ENCODE measurements around the gene C19orf81.

The C19orf81 gene

DNA sequence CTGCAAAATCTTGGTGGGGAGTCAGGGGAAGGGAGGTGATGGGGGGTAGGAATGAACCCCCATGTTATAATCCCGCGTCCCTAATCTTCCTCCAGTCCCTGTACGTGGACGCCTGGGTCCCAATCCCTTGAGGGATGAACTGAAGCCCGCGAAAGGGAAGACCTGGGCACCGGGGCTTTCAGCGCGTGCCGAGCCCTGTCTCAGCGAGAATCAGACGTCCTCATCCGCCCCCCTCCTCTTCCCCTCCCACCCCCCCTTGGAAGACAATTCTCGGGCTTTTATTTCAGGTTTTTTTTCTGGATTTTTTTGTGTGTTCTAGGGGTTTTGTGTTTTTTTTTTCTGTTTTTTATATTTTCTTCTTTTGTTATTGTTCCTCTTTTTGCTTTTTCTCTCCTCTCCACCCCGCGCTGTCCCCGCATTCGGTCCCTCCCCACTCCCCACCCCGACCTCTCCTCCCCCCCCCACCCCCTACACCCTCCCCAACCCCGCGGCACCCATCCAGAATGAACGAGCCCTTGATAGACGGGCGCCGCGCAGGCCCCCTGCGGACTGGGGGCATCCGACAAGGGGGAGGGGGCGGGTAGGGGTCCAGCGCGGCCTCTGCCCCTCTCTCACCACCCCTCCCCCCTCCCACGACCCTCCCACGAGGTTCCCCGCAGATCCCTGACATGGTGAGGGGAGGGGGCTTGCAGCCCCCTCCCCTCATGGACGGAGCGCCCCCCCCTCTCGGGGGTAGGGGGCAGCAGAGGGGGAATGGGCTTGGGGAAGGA lies 10.3 kb downstream of the C19orf81 start:
- no peak for DNase-seq

DNA sequence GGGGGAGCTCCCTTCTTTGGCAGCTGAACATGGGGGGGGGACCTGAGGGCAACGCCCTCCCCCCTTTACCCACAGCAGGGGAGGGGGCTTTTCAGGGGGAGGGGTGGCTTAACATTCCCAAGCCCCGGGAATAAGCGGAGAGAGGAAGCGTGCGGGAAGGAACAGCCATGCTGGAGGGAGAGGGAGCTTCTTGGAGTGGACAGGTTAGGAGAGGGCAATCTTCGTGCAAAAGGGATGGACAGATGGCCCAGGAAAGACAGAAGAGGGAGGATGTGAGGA lies 10.8 kb downstream of the C19orf81 start:
- no peak for DNase-seq

DNA sequence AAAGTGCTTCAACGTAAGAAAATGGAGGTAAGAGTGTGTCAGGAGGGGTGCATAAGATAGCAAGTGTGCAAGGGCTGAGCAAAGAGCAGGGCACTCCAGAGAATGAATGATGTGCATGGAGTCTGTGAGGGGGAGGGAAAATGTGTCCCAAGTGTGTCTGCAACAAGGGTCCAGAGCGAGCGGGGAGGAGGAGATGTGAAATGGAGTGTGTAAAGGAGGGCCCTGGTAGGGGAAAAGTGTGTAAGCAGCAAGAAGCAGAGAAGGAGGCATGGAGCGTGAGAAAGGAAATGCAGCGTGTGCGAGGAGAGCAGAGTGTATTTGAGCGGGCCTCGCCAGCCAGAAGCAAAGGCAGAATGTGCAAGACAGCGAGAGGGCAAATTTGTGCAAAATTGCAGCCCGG lies 11.8 kb downstream of the C19orf81 start:
- no peak for DNase-seq

DNA sequence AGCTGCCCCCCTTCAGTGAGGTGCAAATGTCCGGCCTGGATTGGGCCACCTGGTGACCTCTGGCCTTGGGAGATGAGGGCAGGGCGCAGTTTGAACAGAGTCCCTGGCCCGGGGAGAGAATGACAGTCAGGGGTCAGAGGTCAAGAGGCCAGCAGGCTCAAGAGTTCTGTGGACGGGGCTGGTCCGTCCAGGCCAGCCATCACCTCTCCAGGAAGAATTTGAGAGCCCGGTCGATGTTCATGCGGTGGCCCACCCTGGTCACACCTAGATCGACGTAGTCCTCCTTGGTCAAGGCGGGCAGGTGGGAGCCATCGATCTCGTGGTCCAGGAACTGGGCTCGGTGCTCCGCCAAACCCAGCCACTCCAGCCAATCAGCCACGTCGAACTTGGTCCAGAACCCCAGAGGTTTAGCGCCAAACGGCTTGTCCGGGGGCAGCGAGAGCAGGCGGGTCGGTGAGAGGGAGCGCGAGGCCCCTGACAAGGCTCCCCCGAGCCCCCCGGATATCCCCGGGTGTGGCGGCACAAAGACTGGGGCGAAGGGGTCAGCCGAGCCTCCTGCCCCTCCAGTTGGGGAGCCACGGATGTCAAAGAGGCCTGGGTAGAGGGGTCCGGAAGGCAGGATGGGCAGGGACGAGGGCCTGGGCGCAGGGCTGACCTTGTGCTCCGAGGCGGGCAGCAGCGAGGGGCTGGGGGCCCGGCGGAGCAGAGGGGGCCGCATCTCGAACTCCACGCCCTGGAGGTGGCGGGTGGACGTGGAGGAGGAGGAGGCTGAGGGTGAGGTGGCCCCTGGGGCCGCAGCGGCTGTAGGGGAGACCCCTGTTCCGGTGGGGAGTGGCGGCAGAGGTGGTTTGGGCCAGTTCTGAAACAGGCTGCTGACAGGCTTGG lies 12.8 kb downstream of the C19orf81 start:
- DNase-seq: no peak

DNA sequence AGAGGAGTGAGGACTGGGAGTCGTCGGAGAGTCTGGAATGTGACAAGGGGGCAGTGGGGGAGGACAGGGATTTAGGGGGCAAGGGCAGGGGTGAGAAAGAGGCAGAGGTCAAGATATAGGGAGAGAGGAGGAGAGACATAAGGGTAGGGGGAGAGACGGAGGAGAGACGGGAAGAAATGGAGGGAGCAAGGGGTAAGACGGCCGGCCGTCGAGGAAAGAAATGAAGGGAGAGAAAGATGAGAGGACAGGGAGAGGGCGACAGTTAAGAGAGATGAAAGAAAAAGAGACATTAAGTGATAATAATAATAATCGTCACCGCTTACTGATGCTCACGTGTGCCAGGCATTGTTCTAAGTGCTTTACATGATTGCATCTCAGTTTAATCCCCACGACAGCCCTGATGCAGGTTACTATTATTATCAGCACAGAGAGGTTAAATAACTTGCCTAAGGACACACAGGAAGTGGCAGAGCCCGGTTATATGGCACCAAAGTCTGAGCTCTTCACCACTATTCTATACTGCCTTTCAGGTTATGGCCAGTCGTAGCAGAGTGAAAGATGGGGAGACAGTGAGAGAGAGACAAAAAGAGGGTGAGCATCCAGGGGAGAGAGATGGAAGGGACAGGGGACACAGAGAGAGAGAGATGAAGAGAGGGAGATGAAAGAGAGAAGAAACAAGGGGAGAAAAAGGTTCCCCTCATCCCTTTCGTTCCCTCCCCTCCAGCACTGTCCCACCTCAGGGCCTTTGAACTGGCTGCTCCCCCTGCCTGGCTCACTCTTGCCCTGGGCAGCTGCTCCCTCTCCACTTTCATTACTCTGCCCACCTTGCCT lies 13.6 kb downstream of the C19orf81 start:
- DNase-seq: no peak

DNA sequence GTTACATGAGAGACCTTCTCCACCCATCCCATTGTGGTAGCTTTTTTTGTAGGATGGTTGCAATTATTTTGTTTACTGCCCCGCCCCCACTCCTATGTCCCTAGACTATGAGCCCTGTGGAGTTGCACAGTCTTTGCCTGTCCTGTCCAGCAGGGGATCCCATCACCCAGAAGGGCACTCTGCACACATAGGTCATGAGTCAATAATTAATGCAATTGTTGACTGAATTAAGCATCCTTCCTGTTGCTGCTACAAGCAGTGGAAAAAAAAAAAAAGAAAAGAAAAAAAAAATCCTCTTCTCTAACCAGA lies 14.2 kb downstream of the C19orf81 start:
- DNase-seq: no peak

DNA sequence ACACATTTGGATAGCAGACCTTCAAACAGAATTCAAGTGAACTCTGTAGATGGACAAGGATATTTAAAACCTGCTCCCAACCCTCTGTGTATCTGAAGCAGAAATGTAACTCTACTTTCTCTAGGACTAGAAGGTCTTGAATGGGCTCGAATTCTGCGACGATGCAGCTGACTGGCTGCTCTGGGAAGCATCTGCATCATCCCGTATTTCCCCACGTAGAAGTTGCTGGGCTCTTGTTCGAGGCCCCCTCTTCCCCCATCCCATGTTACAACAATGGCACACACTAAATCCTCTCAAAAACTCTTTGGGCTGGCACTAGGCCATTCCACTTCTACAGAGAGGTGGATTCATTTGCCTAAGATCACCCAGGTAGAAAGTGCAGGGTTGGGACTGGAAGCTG lies 15.0 kb downstream of the C19orf81 start:
- DNase-seq: no peak

DNA sequence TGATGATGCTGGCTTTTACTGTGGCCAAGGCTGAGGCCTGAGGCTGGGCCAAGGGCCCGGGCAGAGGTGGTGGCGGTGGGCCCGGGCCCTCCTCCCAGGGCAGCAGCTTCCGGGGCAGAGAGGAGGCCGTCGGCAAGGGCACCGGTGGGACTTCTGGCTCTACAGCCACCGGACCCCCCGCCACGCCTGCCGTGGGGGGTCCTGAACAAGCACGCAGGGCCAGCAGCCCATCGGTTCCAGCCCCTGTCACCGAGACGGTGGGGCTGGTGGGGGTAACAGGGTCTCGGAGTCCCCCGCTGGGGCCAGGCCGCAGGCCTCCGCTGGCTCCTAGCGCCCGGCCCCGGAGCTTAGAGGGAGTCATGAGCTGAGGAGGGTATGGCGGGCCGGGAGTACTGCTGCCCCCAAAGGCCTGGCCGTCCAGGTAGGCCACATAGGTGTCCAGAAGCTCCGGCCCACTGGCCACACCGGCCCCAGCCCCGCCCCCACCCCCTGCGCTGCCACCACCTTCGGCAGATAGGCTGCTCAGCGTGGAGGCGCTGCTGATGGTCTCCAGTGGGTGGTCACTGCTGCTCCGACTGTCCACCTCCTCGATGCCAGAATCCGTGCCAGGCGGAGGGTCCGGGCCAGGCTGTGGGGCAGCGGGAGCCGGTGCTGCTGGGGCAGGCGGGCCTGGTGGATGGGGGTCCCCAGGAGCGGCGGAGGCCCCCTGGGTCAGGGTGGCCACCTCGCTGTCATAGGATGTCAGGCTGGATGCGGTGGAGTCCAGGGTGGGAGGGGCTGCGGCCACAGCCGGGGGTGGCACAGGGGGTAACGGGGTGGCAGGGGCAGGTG lies 17.3 kb downstream of the C19orf81 start:
- no peak for DNase-seq

DNA sequence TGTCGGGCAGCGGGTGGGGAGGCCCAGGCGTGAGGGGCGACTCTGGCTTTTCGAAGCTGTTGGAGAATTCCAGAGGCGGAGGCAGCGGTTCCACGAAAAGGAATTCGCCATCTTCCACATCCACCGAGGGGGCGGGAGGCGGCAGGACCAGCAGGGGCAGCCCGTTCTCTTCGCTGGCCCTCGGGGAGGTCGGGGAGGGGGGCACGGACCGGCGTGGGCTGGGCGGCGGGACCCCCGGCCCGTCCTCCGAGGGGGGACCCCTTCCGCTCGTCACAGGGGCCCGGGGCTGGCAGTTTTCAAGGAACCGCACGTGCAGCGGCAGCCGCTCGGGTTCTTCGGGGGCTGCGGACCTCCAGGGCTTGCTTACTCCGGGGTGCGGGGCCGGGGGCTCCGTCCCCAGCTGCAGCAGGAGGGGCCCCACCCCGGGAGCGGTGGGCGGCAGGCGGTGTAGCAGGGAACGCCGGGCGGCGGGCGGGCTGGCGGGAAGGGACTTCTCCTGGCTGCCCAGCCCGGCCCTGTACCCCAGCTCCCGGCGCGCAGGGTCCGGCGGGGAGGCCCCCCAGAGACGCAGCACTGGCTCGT lies 18.0 kb downstream of the C19orf81 start:
- no peak for DNase-seq

DNA sequence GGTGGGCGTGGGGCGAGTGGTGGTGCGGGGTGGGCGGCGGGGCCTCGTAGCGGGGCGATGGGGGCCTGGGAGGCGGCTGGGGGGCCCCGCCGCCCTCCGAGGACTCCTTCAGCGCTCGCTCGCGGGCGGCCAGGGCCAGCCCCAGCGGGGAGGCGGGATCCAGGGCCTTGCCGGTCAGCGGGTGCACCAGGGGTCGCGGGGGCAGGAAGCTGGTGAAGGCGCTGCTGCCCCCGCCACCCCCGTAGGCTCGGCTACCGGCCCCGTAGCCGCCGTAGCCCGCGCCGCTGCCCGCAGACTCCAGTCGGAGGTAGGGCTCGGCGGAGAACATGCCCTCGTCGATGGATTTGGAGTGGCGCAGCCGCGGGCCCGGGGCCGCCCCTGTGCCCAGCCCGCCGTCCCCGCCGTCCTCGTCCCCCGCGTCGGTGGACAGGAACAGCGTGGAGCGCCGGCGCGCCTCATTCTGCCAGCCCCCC lies 18.6 kb downstream of the C19orf81 start:
- DNase-seq: no peak

DNA sequence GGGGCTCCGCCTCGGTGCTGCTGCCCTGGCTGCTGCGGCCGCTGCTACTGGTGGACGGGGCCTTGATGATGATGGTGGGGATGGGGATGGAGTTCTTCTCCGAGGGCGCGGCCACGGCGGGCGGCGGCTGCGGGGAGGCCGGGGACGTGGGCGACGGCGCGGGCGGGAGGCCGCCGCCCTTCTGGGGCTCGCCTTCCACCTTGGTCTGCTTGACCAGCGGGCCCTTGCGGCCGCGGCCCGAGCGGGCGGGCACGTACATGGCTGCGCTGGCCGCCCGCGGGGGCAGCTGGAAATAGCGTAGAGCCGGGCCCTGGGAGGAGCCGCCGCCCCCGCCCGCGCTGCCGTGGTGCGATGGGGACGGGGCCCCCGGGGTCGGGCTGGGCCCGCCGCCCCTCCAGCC lies 19.2 kb downstream of the C19orf81 start:
- no peak for DNase-seq

DNA sequence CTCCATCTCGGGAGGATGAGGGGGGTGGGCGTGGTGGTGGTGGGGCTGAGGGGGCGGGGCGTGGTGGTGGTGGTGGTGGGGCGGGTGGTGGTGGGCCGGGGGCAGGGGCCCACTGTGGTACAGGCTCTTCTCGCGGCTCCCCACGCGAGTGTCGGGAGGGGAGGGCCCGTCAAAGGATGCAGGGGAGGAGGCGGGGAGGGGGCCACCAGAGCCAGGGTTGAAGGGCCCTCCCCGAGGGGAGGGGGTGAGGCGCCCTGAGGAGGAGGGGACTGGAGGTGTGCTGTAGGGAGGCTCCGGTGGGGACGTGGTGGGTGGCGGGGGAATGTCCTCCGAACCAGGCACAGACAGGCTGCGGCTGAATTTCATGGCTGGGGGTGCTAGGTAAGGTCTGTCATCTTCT lies 19.6 kb downstream of the C19orf81 start:
- no peak for DNase-seq

DNA sequence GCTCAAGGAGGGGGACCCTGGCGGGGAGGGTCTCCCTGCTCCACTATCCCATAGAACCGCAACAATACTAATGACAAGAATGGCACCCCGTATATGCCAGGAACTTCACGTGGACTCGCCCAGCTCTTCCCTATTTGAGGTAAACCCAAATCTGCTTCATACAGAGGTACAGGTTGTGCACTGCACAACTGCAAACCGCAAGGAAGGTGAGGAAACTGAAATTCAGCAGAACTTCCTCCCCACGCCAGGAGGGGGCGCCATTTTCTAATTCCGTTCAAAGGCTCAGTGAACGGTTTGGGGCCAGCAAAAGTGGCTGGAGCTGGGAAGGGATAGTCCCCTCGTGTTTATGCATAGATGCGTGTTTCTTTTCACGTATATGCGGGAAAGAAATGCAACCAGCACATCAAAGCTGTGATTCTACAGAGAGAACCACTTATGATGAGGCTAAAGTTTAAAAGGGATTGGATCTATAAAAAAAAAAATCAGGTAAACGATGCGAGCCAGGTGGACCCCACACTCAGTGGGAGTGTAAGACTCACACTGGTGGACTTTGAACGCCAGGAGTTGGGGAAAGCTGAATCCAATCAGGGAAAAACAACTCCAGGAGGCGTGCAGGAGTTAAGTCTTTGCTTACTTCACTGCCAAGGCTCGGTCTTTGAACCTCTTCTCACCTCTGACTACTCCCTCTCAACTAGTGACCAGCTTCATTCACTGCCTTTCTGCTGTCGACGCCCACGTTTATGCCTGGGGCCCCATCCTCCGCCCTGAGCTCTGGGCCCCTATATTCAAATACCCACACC lies 20.3 kb downstream of the C19orf81 start:
- peak; percentile 42 for DNase-seq

DNA sequence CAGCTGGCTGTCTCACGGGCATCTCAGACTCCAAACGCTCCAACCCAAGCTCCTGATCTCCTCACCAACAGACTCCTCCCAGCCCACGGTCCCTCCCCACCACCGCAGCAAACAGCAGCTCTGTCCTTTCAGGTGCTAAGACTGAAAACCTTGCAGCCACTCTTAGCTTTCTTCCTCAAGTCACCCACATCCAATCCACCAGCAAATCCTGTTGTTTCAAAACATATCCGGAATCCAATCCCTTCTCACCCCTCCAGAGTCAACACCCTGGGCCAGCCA lies 20.8 kb downstream of the C19orf81 start:
- DNase-seq: no peak

DNA sequence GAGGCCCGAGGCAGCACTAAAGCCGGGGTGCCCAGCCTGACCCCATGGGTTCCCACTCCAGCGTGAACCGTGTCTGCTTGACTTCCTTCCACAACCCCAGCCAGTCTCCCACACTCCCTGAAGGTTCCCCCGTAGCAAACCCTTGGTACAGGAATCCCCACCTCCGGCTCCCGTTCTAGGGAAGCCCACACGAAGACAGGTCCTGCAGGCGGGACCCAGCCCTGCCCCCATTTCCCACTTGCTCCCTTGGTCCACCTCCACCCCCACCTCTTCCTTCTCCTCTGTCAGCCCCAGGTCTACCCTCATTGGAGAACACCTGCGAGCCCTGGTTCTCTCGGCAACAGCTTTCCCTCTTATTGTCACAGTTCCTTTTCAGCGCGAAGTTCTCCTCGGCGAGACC lies 23.9 kb downstream of the C19orf81 start:
- no peak for DNase-seq

DNA sequence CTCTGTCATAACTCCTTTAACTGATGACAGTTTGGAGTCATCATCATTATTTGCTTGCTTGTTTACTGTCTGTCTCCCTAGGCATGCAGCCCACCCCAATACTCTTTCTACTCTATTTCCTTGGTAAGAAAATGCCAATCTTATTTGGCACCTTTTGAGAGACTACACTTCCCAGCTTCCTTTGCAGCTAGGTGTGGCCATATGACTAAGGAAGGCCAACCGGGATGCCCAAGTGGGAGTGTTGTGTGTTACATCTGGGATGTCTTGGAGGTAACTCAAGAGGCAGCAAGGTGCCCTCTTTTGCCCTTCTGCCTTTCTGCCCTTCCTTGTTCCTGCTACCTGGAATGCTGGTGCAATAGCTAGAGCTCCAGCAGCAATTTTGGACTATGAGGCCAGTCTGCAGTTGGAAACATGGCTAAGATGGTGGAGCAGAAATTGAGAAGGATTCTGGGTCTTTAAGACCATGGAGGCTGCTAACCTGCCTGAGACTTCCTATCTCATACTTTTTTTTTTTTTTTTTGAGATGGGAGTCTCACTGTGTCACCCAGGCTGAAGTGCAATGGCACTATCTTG lies 27.5 kb downstream of the C19orf81 start:
- no peak for DNase-seq

DNA sequence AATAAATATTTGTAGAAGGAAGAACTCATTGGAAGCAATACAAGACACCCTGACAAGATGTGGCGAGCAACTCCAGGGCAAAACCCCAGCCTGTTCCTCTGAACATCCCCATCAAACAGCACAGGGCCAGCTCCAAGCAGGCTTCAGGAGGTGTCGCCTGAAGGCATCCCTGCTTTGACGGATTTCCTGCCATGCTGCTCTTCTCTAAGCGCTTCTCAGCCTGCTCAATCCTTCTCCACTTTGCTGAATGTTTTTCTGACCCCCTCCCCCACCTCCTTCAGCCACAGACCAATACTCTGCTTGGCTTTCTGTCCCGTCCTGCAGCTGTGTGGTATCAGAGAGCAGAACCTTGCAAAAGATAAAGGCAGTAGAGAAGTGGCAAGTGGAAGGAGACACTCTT lies 28.4 kb downstream of the C19orf81 start:
- no peak for DNase-seq

DNA sequence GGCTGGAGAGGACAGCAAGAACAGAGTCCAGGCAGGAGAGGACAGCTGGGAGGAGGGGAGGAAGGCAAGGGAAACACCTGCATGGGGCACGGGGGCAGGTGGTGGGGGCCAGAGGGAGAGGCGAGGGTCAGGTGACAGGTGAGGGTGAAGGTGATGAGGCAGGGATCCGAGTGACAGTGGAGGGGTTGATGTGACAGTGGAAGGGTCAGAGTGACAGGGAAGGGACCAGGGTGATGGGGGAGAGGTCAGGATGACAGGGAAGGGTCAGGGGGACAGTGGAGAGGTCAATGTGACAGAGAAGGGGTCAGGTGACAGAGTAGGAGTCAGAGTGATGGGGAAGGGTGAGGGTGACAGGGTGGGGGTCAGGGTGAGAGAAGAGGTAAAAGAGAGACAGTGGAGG lies 29.1 kb downstream of the C19orf81 start:
- DNase-seq: no peak

DNA sequence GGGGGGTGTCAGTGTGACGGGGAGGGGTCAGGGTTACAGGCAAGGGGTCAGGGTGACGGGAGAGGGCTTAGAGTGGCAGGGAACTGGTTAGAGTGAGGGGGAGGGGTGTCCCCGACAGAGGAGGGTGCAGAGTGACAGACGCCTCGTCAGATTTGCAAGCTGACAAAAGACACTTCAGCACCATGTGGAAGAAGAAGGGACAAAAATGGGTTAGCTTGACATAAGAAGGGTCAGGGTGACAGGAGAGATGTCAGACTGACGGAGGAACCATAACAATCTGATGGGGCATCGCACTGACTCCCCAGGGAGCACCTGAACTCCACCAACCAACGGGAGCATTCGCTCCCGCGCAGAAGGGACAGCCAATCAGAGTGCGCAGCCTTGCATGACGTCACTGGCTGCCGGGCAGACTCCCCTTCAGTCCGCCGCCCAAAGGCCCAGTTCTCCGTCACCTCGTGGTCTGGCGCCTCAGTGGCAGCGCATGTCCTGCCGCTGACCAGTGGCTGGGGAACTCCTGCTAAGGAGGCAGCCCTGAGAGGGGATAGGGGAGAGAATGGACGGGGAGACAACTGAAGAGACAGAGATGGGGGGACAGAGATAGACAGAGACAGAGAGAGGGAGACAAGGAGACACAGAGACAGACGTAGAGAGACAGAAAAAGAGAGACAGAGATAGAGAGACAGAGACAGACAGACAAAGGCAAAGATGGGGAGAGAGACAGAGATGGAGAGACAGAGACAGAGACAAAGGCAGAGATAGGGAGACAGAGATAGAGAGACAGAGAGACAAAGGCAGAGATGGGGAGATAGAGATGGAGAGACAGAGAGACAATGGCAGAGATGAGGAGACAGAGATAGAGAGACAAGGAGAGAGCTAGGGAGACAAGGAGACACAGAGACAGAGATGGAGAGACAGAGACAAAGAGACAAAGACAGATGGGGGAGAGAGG lies 30.2 kb downstream of the C19orf81 start:
- DNase-seq: peak; percentile 67

Measured in CD4-positive, alpha-beta T cell treated with Interleukin-6 for 4 hours (primary cell).